Ascending aorta (tissue), 2 donors: ENCODE data around the gene AFF2. TPM values are rescaled to one million over a fixed set of nuclear protein-coding genes. Genes with fewer than 3 reads are reported as not detected.

Source experiments
- DNase-seq, 2 donors: peaks; one replicate each; pipeline ENCODE4 v3.0.0-alpha.2; 2019; ENCODE audit warnings: low spot score in 2 of 2
- H3K27ac ChIP-seq, 2 donors: fragments of 200-600 bp; sonication (generic); one replicate each; pipeline ENCODE4 v1.5.1; 2016 to 2017; ENCODE audit warnings: mild to moderate bottlenecking in 1 of 2
- H3K27me3 ChIP-seq: fragments of 200-600 bp; sonication (generic); one replicate; pipeline ENCODE4 v1.5.1; 2017
- H3K36me3 ChIP-seq, 2 donors: fragments of 200-600 bp; sonication (generic); one replicate each; pipeline ENCODE4 v1.5.1; 2016
- H3K4me1 ChIP-seq, 2 donors: fragments of 200-600 bp; sonication (generic); one replicate each; pipeline ENCODE4 v1.5.1; 2016 to 2017; ENCODE audit warnings: mild to moderate bottlenecking in 1 of 2
- H3K4me3 ChIP-seq, 2 donors: fragments of 200-600 bp; sonication (generic); one replicate each; pipeline ENCODE4 v1.5.1; 2016 to 2017; ENCODE audit warnings: mild to moderate bottlenecking in 1 of 2
- H3K9me3 ChIP-seq, 2 donors: fragments of 200-600 bp; sonication (generic); one replicate each; pipeline ENCODE4 v1.5.1; 2016
- CTCF ChIP-seq, 3 experiments: fragments of 200-600 bp in 2 of 3; fragments of 450-650 bp in 1 of 3; sonication (generic) in 2 of 3; IDR thresholded peaks; one replicate each; pipeline ENCODE4 v1.5.1; 2016 to 2019; ENCODE audit warnings: antibody characterized with exemption in 3 of 3, mild to moderate bottlenecking in 1 of 3, moderate library complexity in 1 of 3
- intact Hi-C: fragments of 100-400 bp; cut with DNase I; formaldehyde crosslinking; loops from one replicate; pipeline ENCODE4 v1.15.1; 2023
- total RNA-seq: library from RNA; depleted of rRNA; stranded (reverse); fragments of >200 nt; gene quantifications from one replicate; pipeline ENCODE4 v1.1.0, GENCODE V29; 2016

AFF2 gene
- total RNA-seq, 1 donor from 2014 or later = 2.3 TPM

- H3K36me3 ChIP-seq = no peaks in the 10 kb centered on the region
- DNase-seq = no peak
- TF ChIP-seq CTCF (IDR thresholded peaks at IDR 0.05) = no peak
- H3K9me3 ChIP-seq = no peaks in the 10 kb centered on the region
- H3K27me3 ChIP-seq = no peaks in the 10 kb centered on the region
- H3K4me1 ChIP-seq = no peaks in the 10 kb centered on the region
- H3K4me3 ChIP-seq = no peak overlapping the region
- no peak overlapping the region for H3K27ac ChIP-seq
- intact Hi-C loops = no loop called here
Observed at GRCh38 chrX:148771440-148771839, 271.0 kb downstream of the AFF2 start.

GRCh38 chrX:148774276-148774675, 273.9 kb downstream of the AFF2 start:
- no peaks in the 10 kb centered on the region for H3K9me3 ChIP-seq
- no peak for TF ChIP-seq CTCF (IDR thresholded peaks at IDR 0.05)
- no peaks in the 10 kb centered on the region for H3K36me3 ChIP-seq
- no peak for DNase-seq
- H3K27me3 ChIP-seq = no peaks in the 10 kb centered on the region
- no peak overlapping the region for H3K27ac ChIP-seq
- intact Hi-C loops = no loop called here
- no peak overlapping the region for H3K4me3 ChIP-seq
- H3K4me1 ChIP-seq = no peaks in the 10 kb centered on the region

- intact Hi-C loops = no loop called here
- no peak for DNase-seq
- no peak overlapping the region for H3K4me3 ChIP-seq
- H3K36me3 ChIP-seq = no peaks in the 10 kb centered on the region
- no peak for TF ChIP-seq CTCF (IDR thresholded peaks at IDR 0.05)
- no peaks in the 10 kb centered on the region for H3K9me3 ChIP-seq
- H3K27me3 ChIP-seq = no peaks in the 10 kb centered on the region
- no peak overlapping the region for H3K27ac ChIP-seq
- no peaks in the 10 kb centered on the region for H3K4me1 ChIP-seq
Observed at GRCh38 chrX:148784137-148784536, 283.7 kb downstream of the AFF2 start.

- H3K27me3 ChIP-seq = no peaks in the 10 kb centered on the region
- no peak overlapping the region for H3K4me3 ChIP-seq
- no peaks in the 10 kb centered on the region for H3K4me1 ChIP-seq
- H3K9me3 ChIP-seq = no peaks in the 10 kb centered on the region
- TF ChIP-seq CTCF (IDR thresholded peaks at IDR 0.05) = no peak
- no peak overlapping the region for H3K27ac ChIP-seq
- H3K36me3 ChIP-seq = no peaks in the 10 kb centered on the region
- intact Hi-C loops = no loop called here
- DNase-seq = no peak
Observed at GRCh38 chrX:148784856-148785255, 284.4 kb downstream of the AFF2 start.

GRCh38 chrX:148785256-148785655, 284.8 kb downstream of the AFF2 start:
- DNase-seq = no peak

More at GRCh38 chrX:148785256-148785655, 284.8 kb downstream of the AFF2 start:
- TF ChIP-seq CTCF (IDR thresholded peaks at IDR 0.05) = no peak
- Histone ChIP-seq H3K9me3 (no peaks in the 10 kb centered on the region), H3K4me1 (no peaks in the 10 kb centered on the region), H3K27me3 (no peaks in the 10 kb centered on the region), H3K4me3 (no peak overlapping the region), H3K27ac (no peak overlapping the region), H3K36me3 (no peaks in the 10 kb centered on the region)
- intact Hi-C loops = no loop called here
